ENCODE results near the gene BCKDK.
"Not testable (repeated sequence)": the region's sequence is repeated elsewhere in the genome, so short reads cannot be mapped to it uniquely, and the experiment has no call there.

Gene BCKDK

DNA sequence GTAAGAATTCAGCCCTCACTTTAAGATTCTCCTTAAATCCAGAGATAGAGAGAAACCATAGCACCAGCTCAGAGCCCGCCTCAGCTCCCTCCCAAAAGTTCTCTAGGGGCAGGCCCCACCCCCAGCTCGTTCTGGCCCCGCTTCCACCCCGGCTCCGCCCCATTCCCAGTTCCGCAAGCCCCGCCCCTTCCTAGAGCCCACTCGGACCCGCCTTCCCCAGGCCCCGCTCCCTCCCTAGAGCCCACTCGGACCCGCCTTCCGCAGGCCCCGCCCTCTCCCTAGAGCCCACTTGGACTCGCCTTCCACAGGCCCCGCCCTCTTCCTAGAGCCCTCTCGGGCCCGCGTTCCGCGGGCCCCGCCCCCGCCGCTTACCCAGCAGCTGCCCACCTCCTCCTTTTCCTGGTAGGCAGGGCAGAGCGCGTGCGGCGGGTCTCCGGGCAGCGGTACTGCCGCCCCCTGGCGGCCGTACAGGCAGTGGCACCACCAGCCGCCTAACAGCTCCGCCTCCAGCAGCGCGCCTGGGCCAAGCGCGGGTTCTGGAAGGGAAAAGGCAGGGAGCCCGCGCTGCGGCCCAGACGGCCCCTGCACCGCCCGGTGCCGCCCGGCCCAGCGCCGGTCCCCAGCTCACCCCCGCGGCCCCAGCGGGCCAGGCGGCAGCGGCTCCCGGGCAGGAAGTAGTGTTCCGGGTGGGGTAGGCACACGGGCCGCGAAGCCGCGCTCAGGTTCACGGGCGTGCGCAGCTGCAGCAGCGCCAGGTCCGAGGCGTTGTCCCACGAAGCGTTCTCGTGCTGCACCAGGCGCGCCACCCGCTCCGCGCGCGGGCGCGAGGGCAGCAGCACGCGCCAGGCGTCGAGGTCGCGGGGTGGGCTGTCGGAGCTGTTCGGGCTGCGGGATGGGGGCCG lies 34.2 kb downstream of the BCKDK start:
- peak; percentile 97 for DNase-seq (ENCODE audit: low spot score)

DNA sequence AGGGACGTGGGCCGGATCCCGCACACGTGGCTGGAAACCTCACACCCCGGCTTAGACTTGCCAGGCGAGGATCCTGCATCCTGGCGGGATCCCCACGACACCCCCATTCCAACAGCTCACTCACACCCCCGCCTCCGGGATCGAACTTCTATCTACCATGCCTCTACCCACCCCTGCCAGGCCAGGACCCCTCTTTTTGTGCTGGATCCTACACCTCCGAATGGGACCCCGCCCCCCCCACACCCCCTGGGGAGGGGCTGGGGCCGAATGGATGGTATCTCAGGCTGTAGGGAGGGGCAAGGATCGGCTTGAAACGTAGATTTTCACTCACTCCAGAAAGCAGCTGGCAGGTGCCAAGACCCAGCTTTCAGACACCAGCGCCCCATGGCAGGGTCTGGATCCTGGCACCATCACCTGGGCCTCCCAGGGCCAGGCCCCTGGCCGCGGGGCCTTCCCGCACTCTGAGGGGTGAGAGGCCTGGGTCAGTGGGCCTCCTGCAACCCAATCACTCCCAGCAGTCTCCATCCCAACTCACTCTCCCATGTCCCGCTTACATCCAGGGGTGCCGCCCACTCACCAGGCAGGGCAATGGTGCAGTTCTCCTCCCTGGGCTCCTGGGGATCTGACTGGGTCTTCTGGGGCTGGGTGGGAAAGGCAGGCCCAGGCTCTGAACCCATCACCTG lies 35.0 kb downstream of the BCKDK start:
- no peak for DNase-seq (ENCODE audit: low spot score)

DNA sequence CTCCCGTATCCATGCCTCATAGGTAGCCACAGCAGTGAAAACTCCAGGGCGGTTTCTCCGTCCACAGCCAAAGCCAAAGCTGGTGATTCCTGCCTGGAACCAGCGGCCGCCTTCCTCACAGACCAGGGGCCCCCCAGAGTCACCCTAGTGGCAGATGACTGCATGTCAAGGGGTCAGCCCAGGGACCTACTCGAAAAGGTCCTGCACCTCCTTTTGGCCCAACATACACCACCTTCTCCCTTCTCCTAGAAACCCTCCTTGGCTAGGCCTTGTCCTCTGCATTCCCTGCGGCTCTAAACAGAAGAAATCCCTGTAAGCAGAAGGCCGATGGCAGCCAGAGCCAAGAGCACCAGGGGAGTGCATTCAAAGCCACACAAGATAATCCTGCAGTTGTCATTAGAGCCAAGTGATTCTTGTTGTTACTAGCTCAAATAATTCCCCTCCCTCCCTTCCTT lies 35.5 kb downstream of the BCKDK start:
- DNase-seq (ENCODE audit: low spot score), result no peak

DNA sequence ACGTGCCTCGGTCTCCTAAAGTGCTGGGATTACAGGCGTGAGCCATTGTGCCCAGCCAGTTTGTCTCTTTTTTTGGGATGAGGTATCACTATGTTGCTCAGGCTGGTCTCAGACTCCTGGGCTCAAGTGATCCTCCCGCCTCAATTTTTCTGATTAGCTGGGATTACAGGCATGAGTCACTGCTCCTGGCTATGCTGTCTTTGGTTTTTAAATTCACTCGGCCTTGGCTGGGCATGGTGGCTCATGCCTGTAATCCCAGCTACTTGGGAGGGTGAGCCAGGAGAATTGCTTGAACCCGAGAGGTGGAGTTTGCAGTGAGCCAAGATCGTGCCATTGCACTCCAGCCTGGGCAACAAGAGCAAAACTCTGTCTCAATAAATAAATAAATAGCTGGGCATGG lies 36.2 kb downstream of the BCKDK start:
- not testable (repeated sequence) for DNase-seq (ENCODE audit: low spot score)

DNA sequence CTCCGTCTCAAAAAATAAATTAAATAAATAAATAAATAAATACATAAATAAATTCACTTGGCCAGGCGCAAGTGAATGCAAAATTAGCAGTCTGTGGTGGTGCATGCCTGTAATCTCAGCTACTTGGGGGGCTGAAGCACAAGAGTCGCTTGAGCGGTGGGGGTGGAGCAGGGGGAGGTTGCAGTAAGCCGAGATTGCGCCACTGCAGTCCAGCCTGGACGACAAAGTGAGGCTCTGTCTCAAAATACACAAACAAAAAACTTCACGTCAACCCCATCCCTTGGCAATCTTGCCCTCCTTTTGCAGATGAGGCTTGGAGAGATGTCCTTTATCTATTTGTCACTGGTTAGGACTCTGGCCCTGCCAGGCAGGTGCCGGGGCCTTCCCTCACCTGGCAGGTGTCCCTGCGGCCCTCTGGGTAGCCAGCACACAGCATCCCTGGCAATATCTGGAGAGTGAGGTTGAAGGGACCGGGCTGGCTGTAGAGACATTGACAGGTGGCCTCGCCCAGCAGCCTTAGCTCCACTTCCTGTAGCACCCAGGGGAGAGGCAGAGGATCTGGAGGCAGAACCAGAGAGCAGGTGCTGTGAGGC lies 37.3 kb downstream of the BCKDK start:
- DNase-seq (ENCODE audit: low spot score), result no peak

DNA sequence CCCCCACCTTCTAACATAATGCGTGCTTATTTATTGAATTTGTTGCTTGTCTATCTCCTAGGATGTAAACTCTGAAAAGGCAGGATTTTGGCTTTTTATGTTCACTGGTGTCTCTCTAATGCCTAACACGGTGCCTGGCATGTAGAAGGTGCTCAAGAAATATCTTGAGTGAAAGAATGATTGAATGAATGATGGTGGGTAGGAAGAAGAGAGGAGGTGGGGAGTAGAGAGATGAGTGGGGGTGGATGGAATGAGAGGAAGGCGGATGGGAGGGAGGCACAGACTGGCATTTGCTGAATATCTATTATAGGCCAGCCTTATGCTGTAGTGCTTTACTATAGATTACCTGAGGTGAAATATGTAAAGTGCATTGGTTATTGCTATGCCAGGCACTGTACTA lies 39.4 kb downstream of the BCKDK start:
- DNase-seq (ENCODE audit: low spot score), result no peak

DNA sequence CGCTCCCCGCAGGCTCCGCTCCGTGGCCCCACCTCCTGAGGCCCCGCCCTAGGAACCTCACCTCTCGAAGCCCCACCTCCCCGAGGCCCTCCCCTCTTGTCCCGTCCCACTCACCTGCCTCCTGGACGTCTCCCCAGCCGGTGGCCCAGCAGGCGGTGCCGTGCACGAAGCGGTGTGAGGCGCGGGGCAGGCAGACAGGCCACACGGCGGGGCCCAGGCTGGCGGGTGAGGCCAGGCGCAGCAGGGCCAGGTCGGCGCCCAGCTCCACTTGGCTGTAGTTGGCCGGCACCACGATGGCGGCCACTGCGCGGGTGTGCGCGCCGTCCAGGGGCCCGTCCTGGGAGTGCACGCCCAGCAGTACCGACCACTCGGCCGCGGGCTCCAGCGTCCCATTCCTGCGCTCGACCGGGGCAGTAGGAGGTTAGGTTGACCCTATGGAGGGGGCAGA lies 40.1 kb downstream of the BCKDK start:
- DNase-seq (ENCODE audit: low spot score), result no peak

DNA sequence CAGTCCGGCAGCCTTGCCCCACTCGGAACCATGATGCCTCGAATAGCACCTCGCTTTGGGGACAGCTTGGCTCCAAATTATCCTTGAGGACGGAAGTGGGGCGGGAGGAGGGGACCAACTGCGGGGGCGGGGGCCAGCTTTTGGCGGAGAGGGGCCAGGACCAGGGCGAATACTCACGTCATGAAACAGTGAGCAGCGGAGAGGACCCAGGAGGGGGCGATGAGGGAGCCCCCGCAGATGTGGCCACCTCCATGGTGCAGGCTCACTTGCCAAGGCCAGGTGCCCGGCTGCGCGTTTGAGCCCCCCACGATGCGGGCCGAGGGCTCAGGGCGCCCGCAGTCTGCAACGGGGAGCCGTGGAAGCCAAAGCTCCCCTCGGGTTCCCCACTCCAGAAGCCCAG lies 40.7 kb downstream of the BCKDK start:
- DNase-seq (ENCODE audit: low spot score), result no peak

DNA sequence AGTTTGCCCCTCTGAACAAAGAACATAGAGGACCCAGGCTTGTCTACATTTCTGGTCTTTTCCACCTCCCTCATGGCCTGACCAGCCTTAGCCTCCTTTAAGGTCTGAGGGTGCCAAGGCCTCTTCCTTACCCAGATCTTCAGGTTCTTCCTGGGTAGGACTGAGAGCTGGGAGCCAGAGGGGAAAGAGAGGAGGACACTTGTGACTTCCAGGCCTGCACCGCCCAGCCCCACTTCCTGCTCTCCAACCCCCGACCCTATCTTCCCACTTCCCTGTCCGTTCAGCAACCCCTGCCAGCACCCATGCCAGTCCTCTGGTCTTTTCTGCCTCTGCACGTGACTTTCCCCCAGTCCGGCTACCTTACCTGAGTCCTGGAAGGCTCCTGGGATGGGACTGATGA lies 41.1 kb downstream of the BCKDK start:
- no peak for DNase-seq (ENCODE audit: low spot score)

DNA sequence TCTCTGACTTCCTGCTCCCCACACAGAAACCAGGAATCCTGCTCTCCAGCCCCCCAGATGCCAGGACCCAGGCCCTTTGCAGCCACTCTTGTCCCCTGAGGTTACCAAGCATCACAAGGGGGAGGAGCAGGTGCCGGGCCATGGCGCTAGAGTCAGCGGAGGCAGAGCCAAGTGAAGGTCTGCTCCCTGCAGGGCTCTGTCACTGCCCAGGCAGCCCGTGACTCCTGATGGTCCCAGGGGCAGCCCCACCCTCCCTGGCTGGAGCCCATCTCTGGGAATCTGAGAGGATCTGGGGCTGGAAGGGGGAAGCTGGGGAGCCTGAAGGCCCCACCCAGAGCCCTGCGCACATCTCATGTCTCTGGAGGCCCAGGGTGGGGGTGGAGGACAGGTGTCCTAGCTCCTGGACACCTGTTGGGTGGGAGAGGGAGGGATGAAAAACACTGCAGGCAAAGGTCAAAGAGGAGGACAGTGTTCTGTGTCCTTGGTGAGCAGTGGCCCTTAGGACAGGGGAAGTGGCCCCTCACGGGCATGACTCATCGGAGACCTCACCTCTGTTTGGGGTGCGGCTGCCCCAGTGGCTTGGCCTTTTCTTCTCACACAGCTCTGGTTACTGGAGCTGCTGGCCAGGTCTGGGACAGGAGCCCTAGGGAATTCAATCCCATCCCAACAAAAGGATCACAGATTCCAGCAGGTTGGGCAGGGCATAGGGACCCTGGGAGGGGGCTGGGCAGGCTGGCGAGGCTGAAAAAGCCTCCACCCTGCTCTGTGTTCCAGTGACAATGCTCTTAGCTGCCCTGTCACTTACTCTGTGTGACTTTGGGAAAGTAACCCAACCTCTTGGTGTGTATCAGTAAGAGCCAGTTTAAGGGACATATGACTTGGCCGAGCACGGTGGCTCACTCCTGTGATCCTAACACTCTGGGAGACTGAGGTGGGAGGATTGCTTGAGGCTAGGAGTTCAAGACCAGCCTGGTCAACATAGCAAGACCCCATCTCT lies 42.0 kb downstream of the BCKDK start, which contains the start of gene PRSS36:
Gene PRSS36 (minus strand): TSS at position 173 of the 997 bp plus-strand sequence. CDS start 31 bp downstream, at position 142.
- no peak for DNase-seq (ENCODE audit: low spot score)

DNA sequence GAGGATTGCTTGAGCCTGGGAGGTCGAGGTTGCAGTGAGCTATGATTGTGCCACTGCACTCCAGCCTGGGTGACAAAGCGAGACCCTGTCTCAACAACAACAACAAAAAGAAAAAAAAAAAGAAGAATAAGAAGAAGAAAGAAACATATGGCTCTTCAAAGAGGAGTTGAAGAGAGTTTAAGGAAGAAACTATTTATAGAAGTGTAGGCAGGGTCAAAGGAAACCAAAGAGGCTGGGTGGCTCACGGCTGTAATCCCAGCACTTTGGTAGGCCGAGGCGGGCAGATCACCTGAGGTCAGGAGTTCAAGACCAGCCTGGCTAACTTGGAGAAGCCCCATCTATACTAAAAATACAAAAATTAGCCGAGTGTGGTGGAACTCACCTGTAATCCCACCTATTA lies 42.8 kb downstream of the BCKDK start:
- DNase-seq (ENCODE audit: low spot score), result not testable (repeated sequence)

DNA sequence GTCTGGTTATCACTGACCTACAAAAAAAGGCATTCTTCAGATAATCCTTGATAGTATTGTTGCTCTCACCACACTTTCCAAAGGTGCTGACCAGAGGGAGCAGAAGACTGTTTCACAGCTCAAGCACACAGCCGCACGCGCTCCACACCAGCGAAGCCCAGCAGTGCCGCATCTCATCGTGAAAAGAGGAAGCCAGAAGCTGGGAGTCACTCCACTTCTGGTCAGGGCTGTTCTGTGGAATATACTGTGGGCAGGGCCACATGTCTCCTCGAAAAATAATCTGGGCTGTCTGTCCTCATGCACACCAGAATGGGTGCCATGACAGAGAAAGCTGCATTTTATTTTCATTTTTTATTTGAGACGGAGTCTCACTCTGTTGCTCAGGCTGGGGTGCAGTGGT lies 49.0 kb downstream of the BCKDK start:
- no peak for DNase-seq (ENCODE audit: low spot score)

All from HuH-7 (cell line).